HepG2 (cell line): ENCODE results near the gene MAP1LC3B. TPM values are rescaled to one million over a fixed set of nuclear protein-coding genes. Genes with fewer than 3 reads are reported as not detected.

Source experiments
- ATAC-seq: fragments of 200-7000 bp; cut with Tn5 transposase; 3 replicates; pipeline ENCODE4 v1.9.1; 2020; ENCODE audit warnings: mild to moderate bottlenecking, moderate library complexity
- Bru-seq: library from RNA; stranded (reverse); fragments of 400-500 nt; gene quantifications from one replicate; lab custom pipeline; 2021; lab: Mats Ljungman, UMichigan
- BruChase-seq, 2 experiments: library from RNA; stranded (reverse); fragments of 400-500 nt; gene quantifications; one replicate each; lab custom pipeline; 2021; lab: Mats Ljungman, UMichigan
- BruUV-seq: library from RNA; stranded (reverse); fragments of 400-500 nt; replicated peaks from 2 replicates; lab custom pipeline; 2021; lab: Mats Ljungman, UMichigan
- CTCF ChIA-PET: fragments of 300-600 bp; formaldehyde crosslinking; extraction: SDS; loops from one replicate; lab custom pipeline; 2021; ENCODE audit warnings: low total read pairs, inconsistent platforms, low intra/inter-chr PET ratio; lab: Yijun Ruan, JAX
- POLR2A ChIA-PET: fragments of 350-600 bp; sonication (Branson Sonifier 250); formaldehyde crosslinking; loops from one replicate; lab custom pipeline; 2020; ENCODE audit warnings: antibody characterized with exemption, inconsistent platforms; lab: Yijun Ruan, JAX
- DNase-seq: peaks from one replicate; pipeline ENCODE4 v3.0.0-alpha.2; 2015; ENCODE audit warnings: low spot score
- FAIRE-seq: peaks from 3 replicates; lab custom pipeline; 2011; peaks lifted over from hg19 to GRCh38; lab: Jason Lieb, UNC
- H2AFZ ChIP-seq: one replicate; pipeline ENCODE4 v1.6.1; 2011; ENCODE audit warnings: low read length, inconsistent platforms
- H3K27ac ChIP-seq: fragments of 300-600 bp; 3 replicates; pipeline ENCODE4 v1.8.0; 2011; ENCODE audit warnings: mixed run types, mild to moderate bottlenecking, mixed read lengths, low read length, inconsistent platforms; ENCODE audit not compliant: insufficient read depth; ENCODE audit errors: extremely low read length
- H3K27me3 ChIP-seq, 2 experiments: fragments of 200-600 bp in 1 of 2; 2 replicates in 1 of 2; 3 replicates in 1 of 2; pipeline versions ENCODE4 v1.6.0 to v1.8.0; 2011; ENCODE audit warnings: low read length in 2 of 2, mild to moderate bottlenecking in 2 of 2, moderate library complexity in 2 of 2, inconsistent platforms in 1 of 2; ENCODE audit not compliant: insufficient read depth in 2 of 2, control insufficient read depth in 1 of 2
- H3K36me3 ChIP-seq, 2 experiments: fragments of 200-600 bp in 1 of 2; replicated peaks in 1 of 2; 2 replicates in 1 of 2; 3 replicates in 1 of 2; pipeline versions ENCODE4 v1.5.1 to v1.8.0; 2011; ENCODE audit warnings: low read length in 2 of 2, inconsistent platforms in 1 of 2; ENCODE audit not compliant: insufficient read depth in 2 of 2, control insufficient read depth in 1 of 2
- H3K4me1 ChIP-seq: 2 replicates; pipeline ENCODE4 v1.5.1; 2012; ENCODE audit warnings: low read length, inconsistent platforms; ENCODE audit not compliant: insufficient read depth
- H3K4me2 ChIP-seq: 2 replicates; pipeline ENCODE4 v1.6.0; 2011; ENCODE audit warnings: low read depth, low read length, inconsistent platforms
- H3K4me3 ChIP-seq, 3 experiments: fragments of 200-600 bp in 1 of 3; sonication (generic), shearing (Covaris generic) in 1 of 3; replicated peaks in 1 of 3; 2 replicates each; pipeline ENCODE4 v1.5.1; 2011 to 2016; ENCODE audit warnings: low read length in 3 of 3, inconsistent platforms in 2 of 3, low read depth in 2 of 3, mild to moderate bottlenecking in 2 of 3, control low read depth in 1 of 3, mixed read lengths in 1 of 3; ENCODE audit not compliant: insufficient read depth in 1 of 3
- H3K79me2 ChIP-seq: one replicate; pipeline ENCODE4 v1.6.1; 2011; ENCODE audit warnings: low read length, inconsistent platforms; ENCODE audit not compliant: insufficient read depth
- H3K9ac ChIP-seq: 2 replicates; pipeline ENCODE4 v1.6.0; 2011; ENCODE audit warnings: mild to moderate bottlenecking, low read depth, low read length, inconsistent platforms; ENCODE audit not compliant: insufficient read depth
- H3K9me3 ChIP-seq: 2 replicates; pipeline ENCODE4 v1.5.1; 2012; ENCODE audit warnings: mild to moderate bottlenecking, low read length
- H4K20me1 ChIP-seq: 2 replicates; pipeline ENCODE4 v1.6.0; 2011; ENCODE audit warnings: inconsistent platforms, mild to moderate bottlenecking, low read length, moderate library complexity; ENCODE audit not compliant: insufficient read depth
- CENPX ChIP-seq: sonication (generic); formaldehyde crosslinking; IDR thresholded peaks from 2 replicates; pipeline ENCODE4 v1.9.0; 2021; ENCODE audit warnings: mild to moderate bottlenecking, missing genetic modification reagents, moderate library complexity
- DNMT3B ChIP-seq: conservative IDR thresholded peaks from 2 replicates; pipeline ENCODE4 v1.6.1; 2016; ENCODE audit warnings: missing biosample characterization, control low read depth
- IRX3 ChIP-seq: sonication (generic); formaldehyde crosslinking; IDR thresholded peaks from 2 replicates; pipeline ENCODE4 v1.8.1; 2023; ENCODE audit warnings: mild to moderate bottlenecking, low read depth, missing genetic modification reagents, borderline replicate concordance
- MXI1 ChIP-seq: IDR thresholded peaks from 3 replicates; pipeline ENCODE4 v1.6.1; 2012; ENCODE audit warnings: low read depth, low read length, inconsistent platforms, borderline replicate concordance
- POLR2G ChIP-seq: fragments of 200-400 bp; formaldehyde crosslinking; IDR thresholded peaks from 2 replicates; pipeline ENCODE4 v1.6.1; 2018; ENCODE audit warnings: mild to moderate bottlenecking, low read depth, low read length, moderate library complexity
- RFXAP ChIP-seq: sonication (generic); formaldehyde crosslinking; IDR thresholded peaks from 2 replicates; pipeline ENCODE4 v1.4.0; 2020; ENCODE audit warnings: missing genetic modification reagents, borderline replicate concordance
- ZC3H13 ChIP-seq: sonication (generic); formaldehyde crosslinking; IDR thresholded peaks from 2 replicates; pipeline ENCODE4 v1.8.1; 2023; ENCODE audit warnings: mild to moderate bottlenecking, missing genetic modification reagents, moderate library complexity
- ZNF33A ChIP-seq: sonication (generic); formaldehyde crosslinking; IDR thresholded peaks from 2 replicates; pipeline ENCODE4 v1.5.1; 2020; ENCODE audit warnings: missing genetic modification reagents, mild to moderate bottlenecking, moderate library complexity, borderline replicate concordance
- ZNF572 ChIP-seq: sonication (generic); formaldehyde crosslinking; IDR thresholded peaks from 2 replicates; pipeline ENCODE4 v1.5.1; 2020; ENCODE audit warnings: mild to moderate bottlenecking, missing genetic modification reagents
- ZNF724P ChIP-seq: sonication (generic); formaldehyde crosslinking; IDR thresholded peaks from 2 replicates; pipeline ENCODE4 v1.8.0; 2022; ENCODE audit warnings: missing genetic modification reagents, borderline replicate concordance
- ZNF841 ChIP-seq: sonication (generic); formaldehyde crosslinking; IDR thresholded peaks from 2 replicates; pipeline ENCODE4 v1.8.1; 2023; ENCODE audit warnings: missing genetic modification reagents, borderline replicate concordance
- WGBS: methylation state at CpG from one replicate; pipeline ENCODE4 v1.1.6; 2017; ENCODE audit warnings: low lambda C conversion rate; 5-methylcytosine and 5-hydroxymethylcytosine counted together
- in situ Hi-C: cut with HindIII; loops from 2 replicates; pipeline ENCODE4 v1.10.0; 2017; ENCODE audit warnings: low pct_unique_long_range_greater_than_20kb; ENCODE audit not compliant: extremely low pct_ligation_motif_present
- intact Hi-C: fragments of 100-400 bp; cut with micrococcal nuclease; formaldehyde crosslinking; loops from one replicate; pipeline ENCODE4 v1.10.0; 2022; ENCODE audit not compliant: unreplicated experiment
- long read RNA-seq, 2 experiments: library from RNA in 1 of 2; library from polyadenylated mRNA in 1 of 2; stranded (forward) in 1 of 2; unstranded in 1 of 2; transcript quantifications; one replicate each; pipeline ENCODE4 v2.0.0, GENCODE V29; 2019 to 2022
- polyA minus RNA-seq, 3 experiments: library from RNA; depleted of rRNA, polyadenylated mRNA; stranded (reverse); fragments of >200 nt; gene quantifications; 2 replicates each; pipeline ENCODE4 v1.2.3, GENCODE V29; 2011; ENCODE audit warnings: low replicate concordance in 1 of 3
- polyA plus RNA-seq, 8 experiments: library from polyadenylated mRNA; depleted of rRNA in 3 of 8; stranded (reverse) in 7 of 8; unstranded in 1 of 8; fragments of >200 nt; fragmentation: Illumina TruSeq in 4 of 8; extraction: Trizol in 4 of 8; gene quantifications; 2 replicates each; pipeline versions ENCODE4 v1.2.1 to v1.2.3, GENCODE V29; 2011 to 2016; ENCODE audit warnings: low read depth in 4 of 8, missing spikeins in 1 of 8, mixed read lengths in 1 of 8; ENCODE audit not compliant: insufficient read depth in 1 of 8
- total RNA-seq, 5 experiments: library from RNA; depleted of rRNA; stranded (reverse); fragments of >200 nt; fragmentation: Illumina TruSeq; extraction: Trizol; gene quantifications; 2 replicates each; pipeline ENCODE4 v1.2.3, GENCODE V29; 2016; ENCODE audit warnings: low read depth in 1 of 5
- TF ChIP-seq, protein P1 (sequence below): sonication (generic); formaldehyde crosslinking; IDR thresholded peaks from 2 replicates; pipeline ENCODE4 v1.8.1; 2023; ENCODE audit warnings: mild to moderate bottlenecking, inconsistent platforms, moderate library complexity, missing genetic modification reagents, borderline replicate concordance

The MAP1LC3B gene
- total RNA-seq (2016; rRNA removed; fragmentation: Illumina TruSeq; extraction: Trizol) (15.7 and 30.6 TPM in 2 replicates), polyA plus RNA-seq (2011; rRNA removed) (37.4 and 37.9 TPM in 2 replicates), polyA minus RNA-seq (2011; rRNA and poly(A)+ RNA removed; ENCODE audit: low replicate concordance) (13.2 and 15.8 TPM in 2 replicates), Bru-seq, nascent RNA (percentile 88 among the genes with signal in this experiment), BruChase-seq, experiment 1, labeled RNA remaining after a 6-hour chase (percentile 98 among the genes with signal in this experiment), BruChase-seq, experiment 2, labeled RNA remaining after a 2-hour chase (percentile 93 among the genes with signal in this experiment)
- total RNA-seq (2016; cell fraction: cytosol; rRNA removed; fragmentation: Illumina TruSeq; extraction: Trizol; ENCODE audit: low read depth), result 5.5 and 7.0 TPM in 2 replicates
- 15.9 and 27.1 TPM in 2 replicates for total RNA-seq (2016; cell fraction: insoluble cytoplasmic fraction; rRNA removed; fragmentation: Illumina TruSeq; extraction: Trizol)
- total RNA-seq (2016; cell fraction: membrane; rRNA removed; fragmentation: Illumina TruSeq; extraction: Trizol), result 24.8 and 26.3 TPM in 2 replicates
- 22.0 and 22.3 TPM in 2 replicates for total RNA-seq (2016; cell fraction: nucleus; rRNA removed; fragmentation: Illumina TruSeq; extraction: Trizol)
- 18.1 and 36.3 TPM in 2 replicates for polyA plus RNA-seq (2011; cell fraction: cytosol; rRNA removed)
- 15.1 and 23.4 TPM in 2 replicates for polyA plus RNA-seq (2011; cell fraction: nucleus; rRNA removed)
- 68.5 and 98.3 TPM in 2 replicates for polyA plus RNA-seq (2012)
- 9.9 and 13.1 TPM in 2 replicates for polyA plus RNA-seq (2016; cell fraction: cytosol; fragmentation: Illumina TruSeq; extraction: Trizol; ENCODE audit: low read depth)
- 65.5 and 71.9 TPM in 2 replicates for polyA plus RNA-seq (2016; cell fraction: insoluble cytoplasmic fraction; fragmentation: Illumina TruSeq; extraction: Trizol; ENCODE audit: low read depth)
- polyA plus RNA-seq (2016; cell fraction: membrane; fragmentation: Illumina TruSeq; extraction: Trizol; ENCODE audit: low read depth), result 26.7 and 27.4 TPM in 2 replicates
- polyA plus RNA-seq (2016; cell fraction: nucleus; fragmentation: Illumina TruSeq; extraction: Trizol; ENCODE audit: insufficient read depth, low read depth), result 42.6 and 45.0 TPM in 2 replicates
- polyA minus RNA-seq (2011; cell fraction: cytosol; rRNA and poly(A)+ RNA removed), result 22.2 and 35.4 TPM in 2 replicates
- 23.0 and 32.7 TPM in 2 replicates for polyA minus RNA-seq (2011; cell fraction: nucleus; rRNA and poly(A)+ RNA removed)
- long read RNA-seq, experiment 1, transcript MAP1LC3B-201 (4 exons, 2,688 nt), result major isoform, 149 of 173 reads
- long read RNA-seq, experiment 1, partial matches to known transcripts, result 14 of 173 reads
- long read RNA-seq, experiment 1, other reads (novel, unspliced or antisense), result 10 of 173 reads
- long read RNA-seq, experiment 2, transcript MAP1LC3B-201 (4 exons, 2,688 nt), result major isoform, 262 of 501 reads
- long read RNA-seq, experiment 2, partial matches to known transcripts, result 56 of 501 reads
- long read RNA-seq, experiment 2, other reads (novel, unspliced or antisense), result 183 of 501 reads

- no peaks in the 10 kb centered on the region; a peak in 1 of 5 replicates for H3K27me3 ChIP-seq
- ChIA-PET POLR2A (interaction anchor here (1.1 to 6.5 kb wide), 5 partner anchors 10 to 75 kb away, joined by 4 to 125 read pairs (median 16); partner anchors contain the start of genes C16orf95 and FBXO31), CTCF (no interaction called here)
- peak within 1 kb of the TSS; percentile 90 for H3K4me2 ChIP-seq
- WGBS, result under 1% methylated on average over 33 of the region's 113 CpGs
- peak within 1 kb of the TSS; percentile 94 for H3K27ac ChIP-seq
- no peak within 1 kb of the TSS for H2AFZ ChIP-seq
- no peaks in the 10 kb centered on the region for H3K9me3 ChIP-seq
- in situ Hi-C loops, result loop anchor here (25.0 kb wide), 1 partner anchor 470 kb away; the partner anchor contains the start of gene SLC7A5
- peaks cover 0 to 10% of the 10 kb centered on the region in 2 experiments; a peak in 2 of 5 replicates for H3K36me3 ChIP-seq
- FAIRE-seq, result no peak
- ATAC-seq, result peak; percentile 79
- H3K4me1 ChIP-seq, result peaks cover 63% of the 10 kb centered on the region
- H3K79me2 ChIP-seq, result peaks cover 46% of the 10 kb centered on the region
- peak; percentile 94 for DNase-seq
- peak within 1 kb of the TSS; percentile 74 to 92 (median 86) for H3K4me3 ChIP-seq
- H4K20me1 ChIP-seq, result peaks cover 38% of the 10 kb centered on the region
- H3K9ac ChIP-seq, result peak within 1 kb of the TSS; percentile 98
- intact Hi-C loops, result no loop called here
- no TSS peak for BruUV-seq
- TF ChIP-seq ZC3H13 (CRISPR knock-in tag), result peak; percentile 94
- 0 out of 2 replicates have a peak, but pooled peaks have one; percentile 93 for TF ChIP-seq DNMT3B (CRISPR knock-in tag)
- TF ChIP-seq, protein P1, sequence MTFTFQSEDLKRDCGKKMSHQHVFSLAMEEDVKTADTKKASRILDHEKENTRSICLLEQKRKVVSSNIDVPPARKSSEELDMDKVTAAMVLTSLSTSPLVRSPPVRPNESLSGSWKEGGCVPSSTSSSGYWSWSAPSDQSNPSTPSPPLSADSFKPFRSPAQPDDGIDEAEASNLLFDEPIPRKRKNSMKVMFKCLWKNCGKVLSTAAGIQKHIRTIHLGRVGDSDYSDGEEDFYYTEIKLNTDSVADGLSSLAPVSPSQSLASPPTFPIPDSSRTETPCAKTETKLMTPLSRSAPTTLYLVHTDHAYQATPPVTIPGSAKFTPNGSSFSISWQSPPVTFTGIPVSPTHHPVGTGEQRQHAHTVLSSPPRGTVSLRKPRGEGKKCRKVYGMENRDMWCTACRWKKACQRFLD (CRISPR knock-in tag), result no peak
- no peak for TF ChIP-seq ZNF572 (CRISPR knock-in tag)
- no peak for TF ChIP-seq ZNF33A (CRISPR knock-in tag)
- peak; percentile 92 for TF ChIP-seq POLR2G
- TF ChIP-seq MXI1, result peak; percentile 94
- TF ChIP-seq IRX3 (CRISPR knock-in tag), result peak; percentile 96
- no peak for TF ChIP-seq CENPX
- TF ChIP-seq ZNF724P (CRISPR knock-in tag), result peak; percentile 84; the same call in 1 of the 2 replicates
- TF ChIP-seq RFXAP (CRISPR knock-in tag), result peak; percentile 90
- TF ChIP-seq ZNF841 (CRISPR knock-in tag), result no peak
Observed at GRCh38 chr16:87391950-87392820, at the start of gene MAP1LC3B. TSS of gene MAP1LC3B (plus strand) at chr16:87392336. CDS start at chr16:87392428, 92 bp downstream.
